GM10847 (cell line): ENCODE data around the gene SRD5A3.

Source experiments
- POLR2A ChIP-seq: IDR thresholded peaks from 2 replicates; pipeline ENCODE4 v1.6.1; 2011; ENCODE audit not compliant: insufficient read length; ENCODE audit errors: extremely low read depth

The SRD5A3 gene

GRCh38 chr4:55345980-55346850 is at the start of gene SRD5A3:
Gene SRD5A3 (plus strand): TSS chr4:55346242. CDS start chr4:55346337, 95 bp downstream.
- peak; percentile 63 for TF ChIP-seq POLR2A

GRCh38 chr4:55297346-55297745 is 48.7 kb upstream of the SRD5A3 start:
- TF ChIP-seq POLR2A: no peak

DNA sequence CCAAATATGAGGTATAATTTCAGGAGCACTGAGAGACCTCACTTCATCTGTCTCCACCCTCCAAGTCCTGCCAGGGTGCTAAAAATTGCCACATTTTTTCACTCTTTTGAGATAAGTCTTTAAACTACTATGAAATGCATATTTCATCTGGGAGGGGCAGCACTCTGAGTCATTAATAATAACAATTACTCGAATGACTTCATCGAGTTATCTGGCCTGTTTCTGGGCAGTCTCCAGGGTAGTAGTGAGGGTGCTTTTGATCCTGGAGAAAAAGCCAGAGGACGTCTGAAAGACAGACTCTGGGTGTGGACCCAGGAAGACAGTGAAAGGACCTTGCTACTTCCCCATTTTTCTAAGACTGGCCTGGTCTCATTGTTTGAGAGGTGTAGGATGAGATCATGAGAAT is 42.3 kb upstream of the SRD5A3 start:
- TF ChIP-seq POLR2A: no peak

DNA sequence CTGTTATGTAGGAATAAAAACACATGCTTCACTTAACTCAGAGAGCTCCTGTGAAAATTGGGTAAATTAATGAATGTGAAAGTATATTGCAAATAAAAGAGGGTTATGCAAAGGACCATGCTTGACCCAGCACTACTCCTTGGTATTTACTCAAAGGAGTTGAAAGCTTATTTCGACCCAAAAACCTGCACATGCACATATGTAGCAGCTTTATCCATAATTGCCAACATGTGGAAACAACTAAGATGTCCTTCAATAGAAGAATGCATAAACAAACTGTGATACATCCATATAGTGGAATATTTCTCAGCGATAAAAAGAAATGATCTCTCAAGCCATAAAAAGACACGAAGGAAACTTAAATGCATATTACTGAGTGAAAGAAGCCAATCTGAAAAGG is 41.7 kb upstream of the SRD5A3 start:
- TF ChIP-seq POLR2A: no peak

DNA sequence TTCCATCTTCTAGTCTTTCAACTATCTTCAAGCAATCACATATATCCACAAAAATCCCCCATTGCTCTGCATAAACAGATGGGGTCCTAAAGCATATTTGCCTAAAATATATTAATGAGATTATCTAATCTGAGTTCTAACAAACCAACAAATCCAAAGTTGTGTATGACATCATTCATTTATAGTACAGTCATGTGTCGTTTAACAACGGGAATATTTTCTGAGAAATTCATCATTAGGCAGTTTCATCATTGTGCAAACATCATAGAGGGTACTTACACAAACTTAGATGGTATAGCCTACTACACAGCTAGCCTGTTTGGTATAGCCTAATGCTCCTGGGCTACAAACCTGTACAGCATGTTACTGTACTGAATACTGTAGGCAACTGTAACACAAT is 38.0 kb upstream of the SRD5A3 start:
- TF ChIP-seq POLR2A: no peak

- TF ChIP-seq POLR2A: no peak
Observed at GRCh38 chr4:55311792-55312488, 34.1 kb upstream of the SRD5A3 start.

DNA sequence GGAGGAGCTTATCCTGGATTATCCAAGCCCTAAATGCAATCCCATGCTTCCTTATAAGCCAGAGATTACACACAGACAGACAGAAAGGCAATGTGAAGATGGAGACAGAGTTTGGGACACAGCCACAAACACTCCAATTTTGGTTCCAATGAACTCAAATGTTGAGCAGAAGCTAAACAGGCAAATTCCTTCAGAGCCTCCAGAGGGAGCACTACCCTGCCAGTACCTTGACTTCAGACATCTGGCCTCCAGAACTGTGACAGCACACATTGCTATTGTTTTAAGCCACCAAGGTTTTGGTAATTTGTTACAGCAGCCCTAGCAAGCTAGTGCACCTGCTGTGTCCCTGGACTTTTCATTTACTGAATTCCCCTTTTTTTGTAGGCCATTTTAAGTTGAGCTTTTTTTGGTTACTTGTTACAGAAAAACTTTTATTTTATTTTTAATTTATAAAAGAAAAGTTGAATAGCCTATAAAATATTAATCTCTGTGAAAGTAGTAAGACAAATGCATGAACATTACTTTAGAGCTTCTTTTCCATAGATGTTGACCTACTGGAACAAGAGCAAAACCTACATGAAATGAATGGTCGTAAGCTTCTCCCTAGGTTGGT is 33.4 kb upstream of the SRD5A3 start:
- TF ChIP-seq POLR2A: no peak

DNA sequence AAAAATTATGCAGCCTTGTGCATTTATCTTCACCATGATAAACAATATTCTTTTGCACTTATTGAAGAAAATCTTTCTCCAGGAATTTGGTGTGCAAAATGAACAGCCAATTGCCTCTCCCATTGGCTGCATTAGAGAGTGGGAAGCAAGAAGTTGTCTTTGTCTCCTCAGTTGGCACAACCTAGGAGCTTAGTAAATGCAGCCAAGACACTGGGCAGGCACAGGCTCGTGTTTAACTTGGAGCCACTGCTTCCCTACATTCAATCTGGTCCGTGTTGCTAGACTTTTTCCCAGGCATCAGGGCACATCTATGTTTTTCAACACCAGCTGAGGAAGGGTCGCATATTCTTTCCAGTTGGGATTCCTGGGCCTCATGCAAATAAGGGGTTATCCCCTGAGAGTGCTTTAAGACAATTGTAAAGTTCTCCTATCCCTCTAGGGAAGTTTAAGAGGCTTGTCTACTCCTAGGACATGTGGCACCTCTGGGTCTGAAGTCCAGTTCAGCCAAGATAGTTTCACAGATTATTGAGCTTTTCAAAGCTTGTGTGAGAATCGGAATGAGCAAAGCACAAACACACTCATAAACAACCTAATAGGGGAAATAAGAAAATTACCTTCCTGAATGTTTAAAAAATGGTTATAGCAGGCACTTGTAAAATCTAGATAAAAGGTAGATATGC is 31.8 kb upstream of the SRD5A3 start:
- TF ChIP-seq POLR2A: no peak

- no peak for TF ChIP-seq POLR2A
Observed at GRCh38 chr4:55318175-55319129, 27.6 kb upstream of the SRD5A3 start.

DNA sequence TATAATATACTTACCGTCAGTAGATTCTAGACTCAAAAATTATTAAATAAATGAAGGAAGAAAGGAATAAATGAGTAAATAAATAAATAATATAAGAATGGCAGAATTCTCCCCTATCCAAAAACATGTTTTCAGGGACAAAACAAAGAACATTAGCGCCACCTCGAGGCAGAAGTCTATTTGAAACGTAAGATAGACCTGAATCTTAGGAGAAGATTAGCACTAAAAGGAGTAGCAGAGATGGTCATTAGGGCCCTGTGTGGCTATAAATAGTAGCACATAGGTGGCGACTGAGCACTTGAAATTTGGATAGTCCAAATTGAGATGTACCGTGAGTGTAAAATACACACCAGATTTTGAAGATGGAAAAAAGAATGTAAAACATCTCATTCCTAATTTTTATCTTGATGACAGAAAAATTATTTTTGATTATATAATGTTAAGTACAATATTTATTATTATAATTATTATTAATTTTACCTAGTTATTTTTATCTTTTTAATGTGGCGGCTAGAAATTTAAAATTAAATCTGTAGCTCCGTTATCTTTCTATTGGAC is 24.3 kb upstream of the SRD5A3 start:
- TF ChIP-seq POLR2A: no peak

- no peak for TF ChIP-seq POLR2A
Observed at GRCh38 chr4:55323375-55323774, 22.7 kb upstream of the SRD5A3 start.

- TF ChIP-seq POLR2A: no peak
Observed at GRCh38 chr4:55326629-55327028, 19.4 kb upstream of the SRD5A3 start.

DNA sequence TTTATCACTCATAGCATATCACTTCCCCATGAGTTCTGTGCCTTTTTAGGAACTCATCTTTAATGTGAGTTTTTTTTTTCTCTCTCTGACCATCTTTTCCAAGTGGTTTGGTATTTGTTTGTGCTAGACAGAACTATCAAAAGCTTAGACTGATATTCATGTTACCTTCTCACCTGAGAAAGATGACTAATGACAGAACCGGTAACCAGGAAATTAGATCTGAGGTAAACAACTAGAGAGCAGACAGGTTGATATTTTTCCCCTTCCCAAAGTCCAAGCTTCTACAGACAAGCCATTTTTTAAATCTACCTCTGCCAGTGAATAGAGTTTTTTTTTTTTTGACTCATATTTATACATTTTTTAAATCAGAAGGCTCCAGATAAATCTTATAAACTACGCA is 17.0 kb upstream of the SRD5A3 start:
- TF ChIP-seq POLR2A: no peak

DNA sequence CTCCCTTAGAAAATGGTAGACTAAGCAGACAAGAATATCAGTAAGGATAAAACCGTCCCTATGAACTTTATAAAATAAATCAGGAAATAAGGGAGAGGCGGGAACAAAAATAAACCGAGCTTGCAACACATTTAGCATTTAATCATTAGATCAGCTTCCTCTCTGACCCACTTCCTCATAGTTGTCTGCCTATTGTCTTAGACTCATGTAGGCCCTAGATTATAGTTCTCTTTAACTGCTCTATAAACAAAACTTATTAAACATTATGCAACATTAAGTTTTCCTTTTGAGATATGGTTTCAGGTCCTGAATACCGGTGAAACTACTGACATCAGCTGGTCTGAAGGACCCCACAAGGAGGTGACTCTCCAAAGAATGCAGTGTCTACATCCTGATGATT is 15.8 kb upstream of the SRD5A3 start:
- TF ChIP-seq POLR2A: no peak
